ENCODE measurements around the gene TRIO.

Gene TRIO

GRCh38 chr5:14557203-14557770 lies 414.1 kb downstream of the TRIO start:
- no peak for DNase-seq (ENCODE audit: low read depth)

DNA sequence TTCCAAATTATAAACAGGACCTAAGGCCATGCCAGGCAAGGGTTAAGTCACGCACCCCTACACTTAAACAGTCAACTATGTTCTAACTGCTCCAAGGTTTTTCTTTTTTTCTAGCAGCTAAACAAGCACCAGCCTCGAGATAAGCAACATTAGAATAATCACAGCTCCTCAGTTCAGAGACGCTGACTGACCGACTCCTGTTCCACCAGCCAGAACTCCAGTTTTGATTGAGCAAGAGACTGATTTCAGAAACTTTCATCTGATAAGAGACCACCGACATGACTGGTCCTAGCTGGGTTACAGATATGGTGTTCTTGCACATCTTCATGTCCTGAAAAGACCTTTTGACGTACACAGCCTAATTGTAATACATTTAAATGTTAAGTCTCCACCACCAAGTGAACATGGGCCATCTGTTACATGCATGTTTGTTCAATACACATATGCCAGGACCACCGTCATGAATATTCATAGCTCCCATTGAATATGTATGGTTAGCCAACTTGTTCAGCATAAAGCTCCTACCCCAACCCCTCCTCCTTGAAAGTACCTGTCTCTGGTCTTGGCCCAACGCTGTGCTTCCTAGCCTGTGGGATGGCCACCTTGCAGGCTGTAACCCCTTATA lies 414.8 kb downstream of the TRIO start:
- DNase-seq (ENCODE audit: low read depth): no peak

Measured in EH (cell line).